HL-60 (cell line): ENCODE measurements around the gene TSSK6.

Experiments
- CTCF ChIP-seq: IDR thresholded peaks from one replicate; pipeline ENCODE4 v1.5.1; 2011; ENCODE audit warnings: low read length, control low read depth, inconsistent platforms; ENCODE audit not compliant: insufficient read depth
- GABPA ChIP-seq: IDR thresholded peaks from 2 replicates; pipeline ENCODE4 v1.6.1; 2012; ENCODE audit warnings: low read depth
- SPI1 ChIP-seq: IDR thresholded peaks from 2 replicates; pipeline ENCODE4 v1.6.1; 2012; ENCODE audit warnings: low read depth, mild to moderate bottlenecking, borderline replicate concordance
- TF ChIP-seq, protein P1 (sequence below): IDR thresholded peaks from 2 replicates; pipeline ENCODE4 v1.6.1; 2012; ENCODE audit warnings: low read depth; ENCODE audit not compliant: insufficient replicate concordance

GRCh38 chr19:19530423-19530804 is 15.1 kb upstream of the TSSK6 start:
- no peak for TF ChIP-seq CTCF
- no peak for TF ChIP-seq GABPA
- peak; percentile 64; the same call in 1 of the 2 replicates for TF ChIP-seq SPI1
- TF ChIP-seq, protein P1, sequence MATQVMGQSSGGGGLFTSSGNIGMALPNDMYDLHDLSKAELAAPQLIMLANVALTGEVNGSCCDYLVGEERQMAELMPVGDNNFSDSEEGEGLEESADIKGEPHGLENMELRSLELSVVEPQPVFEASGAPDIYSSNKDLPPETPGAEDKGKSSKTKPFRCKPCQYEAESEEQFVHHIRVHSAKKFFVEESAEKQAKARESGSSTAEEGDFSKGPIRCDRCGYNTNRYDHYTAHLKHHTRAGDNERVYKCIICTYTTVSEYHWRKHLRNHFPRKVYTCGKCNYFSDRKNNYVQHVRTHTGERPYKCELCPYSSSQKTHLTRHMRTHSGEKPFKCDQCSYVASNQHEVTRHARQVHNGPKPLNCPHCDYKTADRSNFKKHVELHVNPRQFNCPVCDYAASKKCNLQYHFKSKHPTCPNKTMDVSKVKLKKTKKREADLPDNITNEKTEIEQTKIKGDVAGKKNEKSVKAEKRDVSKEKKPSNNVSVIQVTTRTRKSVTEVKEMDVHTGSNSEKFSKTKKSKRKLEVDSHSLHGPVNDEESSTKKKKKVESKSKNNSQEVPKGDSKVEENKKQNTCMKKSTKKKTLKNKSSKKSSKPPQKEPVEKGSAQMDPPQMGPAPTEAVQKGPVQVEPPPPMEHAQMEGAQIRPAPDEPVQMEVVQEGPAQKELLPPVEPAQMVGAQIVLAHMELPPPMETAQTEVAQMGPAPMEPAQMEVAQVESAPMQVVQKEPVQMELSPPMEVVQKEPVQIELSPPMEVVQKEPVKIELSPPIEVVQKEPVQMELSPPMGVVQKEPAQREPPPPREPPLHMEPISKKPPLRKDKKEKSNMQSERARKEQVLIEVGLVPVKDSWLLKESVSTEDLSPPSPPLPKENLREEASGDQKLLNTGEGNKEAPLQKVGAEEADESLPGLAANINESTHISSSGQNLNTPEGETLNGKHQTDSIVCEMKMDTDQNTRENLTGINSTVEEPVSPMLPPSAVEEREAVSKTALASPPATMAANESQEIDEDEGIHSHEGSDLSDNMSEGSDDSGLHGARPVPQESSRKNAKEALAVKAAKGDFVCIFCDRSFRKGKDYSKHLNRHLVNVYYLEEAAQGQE: no peak
